ENCODE measurements around the gene PAM16. TPM values are rescaled to one million over a fixed set of nuclear protein-coding genes. Genes with fewer than 3 reads are reported as not detected.

Gene PAM16
- total and polyA plus RNA-seq, 9 of the 15 experiments (the other 6 are each of a cell fraction or from before 2014, with no cell fraction given): 38.7 to 273 (median 79.3) TPM

DNA sequence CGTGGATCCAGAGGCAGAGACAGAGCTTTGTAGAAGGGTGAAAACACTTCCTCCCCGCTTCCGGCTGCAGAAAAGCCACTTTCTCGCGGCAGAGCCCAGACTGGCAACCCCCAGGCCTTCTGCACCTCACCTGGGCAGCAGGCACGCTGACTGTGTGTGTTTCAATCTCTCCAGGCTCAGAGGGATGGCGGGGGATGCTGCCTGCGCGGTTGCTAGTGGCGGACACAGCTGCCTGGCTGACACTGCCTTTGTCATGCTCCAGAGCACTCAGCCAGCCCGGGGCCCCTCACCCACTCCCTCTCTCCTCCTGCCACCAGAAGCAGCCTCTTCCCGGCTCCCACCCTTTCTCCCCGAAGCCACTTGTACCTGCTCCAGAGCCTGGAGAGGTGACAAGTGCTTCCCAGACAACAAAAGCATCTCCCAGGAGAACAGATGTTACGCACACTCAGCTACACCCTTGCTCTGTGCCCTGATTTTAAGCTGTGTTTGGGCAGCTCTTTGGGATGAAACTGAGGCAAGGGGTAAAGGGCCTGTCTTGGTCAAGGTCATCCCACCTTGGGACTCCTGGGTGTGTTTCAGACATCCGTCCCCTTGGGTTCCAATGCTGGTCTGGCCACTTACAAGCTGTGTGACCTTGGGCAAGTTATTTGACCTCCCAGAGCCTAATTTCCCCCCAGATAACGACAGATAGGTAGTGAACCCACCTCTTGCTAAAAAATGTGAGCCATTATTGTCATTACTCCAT, 44.5 kb downstream of the PAM16 start:
- FAIRE-seq (no peak), ATAC-seq (no peak), DNase-seq (ENCODE audit: extremely low read depth in 1 of 4, low spot score in 3 of 4) (peak in 1 of 4 experiments; percentile 22)
- Histone ChIP-seq H3K9ac (ENCODE audit: insufficient read depth in 1 of 2, low read depth in 2 of 2, low read length in 2 of 2) (peak overlapping the region; percentile 80 to 92), H3K27me3 (ENCODE audit: control insufficient read depth in 2 of 2, insufficient read depth in 2 of 2, low read length in 2 of 2) (no peaks in the 10 kb centered on the region), H3K4me3 (peak overlapping the region; percentile 64), H4K20me1 (replicated peaks; ENCODE audit: control insufficient read depth, insufficient read depth, low read length) (no peaks in the 10 kb centered on the region), H2AFZ (ENCODE audit: low read depth, low read length) (peak overlapping the region; percentile 78), H3K4me2 (ENCODE audit: insufficient read depth, low read length) (peak overlapping the region; percentile 96), H3K79me2 (ENCODE audit: control insufficient read depth, insufficient read depth, low read length) (peaks cover 18% of the 10 kb centered on the region), H3K36me3 (ENCODE audit: control insufficient read depth, insufficient read depth, low read length) (peaks cover 33% of the 10 kb centered on the region; the same call in 2 of the 3 replicates), H3K27ac (ENCODE audit: extremely low read depth, low read depth, low read length) (peak overlapping the region; percentile 86), H3K4me1 (replicated peaks in 1 of 2; ENCODE audit: control insufficient read depth in 2 of 2, insufficient read depth in 2 of 2, low read length in 2 of 2) (peaks cover 13 to 42% of the 10 kb centered on the region in 2 experiments; a peak in 4 of 5 replicates), H3K9me1 (ENCODE audit: control insufficient read depth, insufficient read depth, low read length) (peaks cover 3% of the 10 kb centered on the region), H3K9me3 (replicated peaks; ENCODE audit: control insufficient read depth, insufficient read depth, low read depth, low read length) (no peaks in the 10 kb centered on the region)
- CTCF ChIA-PET (ENCODE audit: low intra/inter-chr PET ratio): no interaction called here
- in situ Hi-C loops (cut with MboI): no loop called here
- WGBS (ENCODE audit: insufficient coverage, low coverage, missing lambda C conversion rate): 61% methylated on average over 12 of the region's 16 CpGs
- intact Hi-C loops (cut with micrococcal nuclease): no loop called here
- POLR2A ChIA-PET: interaction anchor here (0.7 to 1.6 kb wide), 4 partner anchors 14 to 343 kb away, joined by 3 to 5 read pairs (median 4); no protein-coding TSS in a partner anchor
- TSS peak; percentile 89 for BruUV-seq (replicated peaks)
- TF ChIP-seq MIER1 (IDR thresholded peaks at IDR 0.05; ENCODE audit: low read depth): 0 out of 2 replicates have a peak, but pooled peaks have one; percentile 56
- TF ChIP-seq, protein P1, sequence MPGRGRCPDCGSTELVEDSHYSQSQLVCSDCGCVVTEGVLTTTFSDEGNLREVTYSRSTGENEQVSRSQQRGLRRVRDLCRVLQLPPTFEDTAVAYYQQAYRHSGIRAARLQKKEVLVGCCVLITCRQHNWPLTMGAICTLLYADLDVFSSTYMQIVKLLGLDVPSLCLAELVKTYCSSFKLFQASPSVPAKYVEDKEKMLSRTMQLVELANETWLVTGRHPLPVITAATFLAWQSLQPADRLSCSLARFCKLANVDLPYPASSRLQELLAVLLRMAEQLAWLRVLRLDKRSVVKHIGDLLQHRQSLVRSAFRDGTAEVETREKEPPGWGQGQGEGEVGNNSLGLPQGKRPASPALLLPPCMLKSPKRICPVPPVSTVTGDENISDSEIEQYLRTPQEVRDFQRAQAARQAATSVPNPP (IDR thresholded peaks at IDR 0.05; ENCODE audit: borderline replicate concordance, insufficient read depth, insufficient read length): no peak
- TF ChIP-seq TOE1 (IDR thresholded peaks at IDR 0.05; ENCODE audit: borderline replicate concordance): 0 out of 2 replicates have a peak, but pooled peaks have one; percentile 10
- no peak for TF ChIP-seq TOE1 (CRISPR knock-in tag; IDR thresholded peaks at IDR 0.05; ENCODE audit: borderline replicate concordance, low read depth)
- TF ChIP-seq POLR2G (IDR thresholded peaks at IDR 0.05; ENCODE audit: low read depth, low read length): peak; percentile 55
- no peak for TF ChIP-seq PHF20 (IDR thresholded peaks at IDR 0.05; ENCODE audit: partially characterized antibody)
- 0 out of 2 replicates have a peak, but pooled peaks have one; percentile 20 for TF ChIP-seq OTX1 (CRISPR knock-in tag; IDR thresholded peaks at IDR 0.05)
- TF ChIP-seq ZBTB7A (IDR thresholded peaks at IDR 0.05; ENCODE audit: borderline replicate concordance, control insufficient read depth, low read depth, low read length): 0 out of 2 replicates have a peak, but pooled peaks have one; percentile 24

Data from K562 (cell line).